Right atrium auricular region (tissue), 2 donors: ENCODE data around the gene DIP2B. TPM values are rescaled to one million over a fixed set of nuclear protein-coding genes. Genes with fewer than 3 reads are reported as not detected.
A peak's percentile ranks its signal among the peaks of the same experiment; 100 is the strongest.

Experiments
- DNase-seq: peaks from one replicate; pipeline ENCODE4 v3.0.0-alpha.2; 2019; ENCODE audit warnings: low spot score
- H3K27ac ChIP-seq, 2 donors: fragments of 200-600 bp; sonication (generic); 1 replicate in 1 of 2; 2 replicates in 1 of 2; pipeline ENCODE4 v1.5.1; 2016 to 2019
- H3K27me3 ChIP-seq, 2 donors: fragments of 200-600 bp; sonication (generic); one replicate each; pipeline versions ENCODE4 v1.5.1 to v1.6.0; 2017 to 2019
- H3K36me3 ChIP-seq: fragments of 200-600 bp; sonication (generic); one replicate; pipeline ENCODE4 v1.5.1; 2016
- H3K4me1 ChIP-seq, 2 donors: fragments of 200-600 bp; sonication (generic); one replicate each; pipeline versions ENCODE4 v1.5.1 to v1.6.0; 2017 to 2019
- H3K4me3 ChIP-seq, 2 donors: fragments of 200-600 bp; sonication (generic); 1 replicate in 1 of 2; 2 replicates in 1 of 2; pipeline ENCODE4 v1.5.1; 2017 to 2019; ENCODE audit warnings: mild to moderate bottlenecking in 1 of 2, moderate library complexity in 1 of 2
- H3K9me3 ChIP-seq, 2 donors: fragments of 200-600 bp; sonication (generic); one replicate each; pipeline ENCODE4 v1.5.1; 2019
- total RNA-seq, 2 donors: library from RNA; depleted of rRNA; stranded (reverse); fragments of >200 nt; gene quantifications; one replicate each; pipeline ENCODE4 v1.1.0, GENCODE V29; 2016
- TF ChIP-seq, protein P1 (sequence below), 2 donors: fragments of 200-600 bp; sonication (generic); IDR thresholded peaks; one replicate each; pipeline ENCODE4 v1.5.1; 2019; ENCODE audit warnings: antibody characterized with exemption in 2 of 2

DIP2B gene
- total RNA-seq, 2 donors from 2014 or later, result 11.6 to 15.2 TPM

DNA sequence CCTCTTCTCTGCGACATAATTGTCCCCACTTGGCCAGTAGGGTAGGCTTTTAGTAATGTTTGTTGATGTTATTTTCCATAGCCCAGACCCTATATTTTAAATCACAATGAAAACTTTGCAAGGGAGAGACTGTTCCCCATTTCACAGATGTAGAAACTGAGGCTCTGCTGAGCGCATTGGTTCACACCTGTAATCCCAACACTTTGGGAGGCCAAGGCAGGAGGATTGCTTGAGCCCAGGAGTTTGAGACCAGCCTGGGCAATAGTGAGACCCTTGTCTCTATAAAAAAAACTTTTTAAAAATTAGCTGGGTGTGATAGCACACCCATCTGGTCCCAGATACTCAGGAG is 114.8 kb downstream of the DIP2B start:
- Histone ChIP-seq H3K4me1 (peaks cover 0 to 35% of the 10 kb centered on the region in 2 donors), H3K36me3 (no peaks in the 10 kb centered on the region), H3K27ac (peak overlapping the region in 1 of 2 donors; percentile 13), H3K27me3 (no peaks in the 10 kb centered on the region), H3K4me3 (no peak overlapping the region), H3K9me3 (no peaks in the 10 kb centered on the region)
- TF ChIP-seq, protein P1, sequence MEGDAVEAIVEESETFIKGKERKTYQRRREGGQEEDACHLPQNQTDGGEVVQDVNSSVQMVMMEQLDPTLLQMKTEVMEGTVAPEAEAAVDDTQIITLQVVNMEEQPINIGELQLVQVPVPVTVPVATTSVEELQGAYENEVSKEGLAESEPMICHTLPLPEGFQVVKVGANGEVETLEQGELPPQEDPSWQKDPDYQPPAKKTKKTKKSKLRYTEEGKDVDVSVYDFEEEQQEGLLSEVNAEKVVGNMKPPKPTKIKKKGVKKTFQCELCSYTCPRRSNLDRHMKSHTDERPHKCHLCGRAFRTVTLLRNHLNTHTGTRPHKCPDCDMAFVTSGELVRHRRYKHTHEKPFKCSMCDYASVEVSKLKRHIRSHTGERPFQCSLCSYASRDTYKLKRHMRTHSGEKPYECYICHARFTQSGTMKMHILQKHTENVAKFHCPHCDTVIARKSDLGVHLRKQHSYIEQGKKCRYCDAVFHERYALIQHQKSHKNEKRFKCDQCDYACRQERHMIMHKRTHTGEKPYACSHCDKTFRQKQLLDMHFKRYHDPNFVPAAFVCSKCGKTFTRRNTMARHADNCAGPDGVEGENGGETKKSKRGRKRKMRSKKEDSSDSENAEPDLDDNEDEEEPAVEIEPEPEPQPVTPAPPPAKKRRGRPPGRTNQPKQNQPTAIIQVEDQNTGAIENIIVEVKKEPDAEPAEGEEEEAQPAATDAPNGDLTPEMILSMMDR (IDR thresholded peaks at IDR 0.05), result no peak
- no peak for DNase-seq

DNA sequence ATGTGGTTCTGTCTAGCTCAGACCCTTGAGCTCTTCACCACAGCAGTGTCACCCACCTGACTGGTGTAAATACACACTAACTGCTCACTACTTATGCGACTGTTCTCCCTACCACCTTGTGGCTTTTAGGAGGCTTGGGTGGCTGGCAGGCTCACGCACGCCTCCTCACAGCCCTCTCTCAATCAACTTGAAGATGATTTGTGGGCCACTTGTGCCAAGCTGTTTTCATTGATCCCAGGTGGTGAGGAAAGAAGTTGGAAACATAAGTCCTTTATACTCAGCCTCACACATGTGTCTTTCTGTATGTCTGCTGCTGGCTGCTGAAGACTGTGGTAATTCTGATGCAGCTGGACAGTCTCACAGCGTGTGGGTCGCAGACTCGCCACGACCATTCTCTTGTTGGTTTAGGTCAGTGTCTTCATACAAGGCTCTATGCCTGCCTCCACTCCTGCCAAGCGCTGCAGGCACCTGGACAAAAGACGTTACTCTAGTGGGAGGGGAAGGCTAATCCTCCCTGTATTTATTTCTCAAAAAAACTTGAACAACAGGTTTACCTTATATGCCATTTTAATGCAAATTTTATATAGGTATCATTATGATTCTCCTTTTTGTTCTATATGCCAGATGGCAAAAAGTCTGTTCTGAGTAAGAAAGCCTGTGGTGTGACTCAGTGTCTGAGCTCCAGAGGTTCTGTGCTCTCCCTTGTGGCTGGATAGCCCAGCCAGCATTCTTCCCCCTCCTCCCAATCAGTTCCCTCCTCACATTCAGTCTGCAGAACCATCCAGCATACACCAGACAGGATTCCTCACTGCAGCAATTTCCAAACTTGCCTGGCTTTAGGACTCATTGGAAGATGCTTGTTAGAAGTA is 115.6 kb downstream of the DIP2B start:
- no peaks in the 10 kb centered on the region for H3K9me3 ChIP-seq
- H3K4me3 ChIP-seq, result no peak overlapping the region
- H3K27ac ChIP-seq, result no peak overlapping the region
- H3K36me3 ChIP-seq, result no peaks in the 10 kb centered on the region
- no peak for DNase-seq
- peaks cover 0 to 31% of the 10 kb centered on the region in 2 donors for H3K4me1 ChIP-seq
- TF ChIP-seq, protein P1 (IDR thresholded peaks at IDR 0.05), result no peak
- no peaks in the 10 kb centered on the region for H3K27me3 ChIP-seq

DNA sequence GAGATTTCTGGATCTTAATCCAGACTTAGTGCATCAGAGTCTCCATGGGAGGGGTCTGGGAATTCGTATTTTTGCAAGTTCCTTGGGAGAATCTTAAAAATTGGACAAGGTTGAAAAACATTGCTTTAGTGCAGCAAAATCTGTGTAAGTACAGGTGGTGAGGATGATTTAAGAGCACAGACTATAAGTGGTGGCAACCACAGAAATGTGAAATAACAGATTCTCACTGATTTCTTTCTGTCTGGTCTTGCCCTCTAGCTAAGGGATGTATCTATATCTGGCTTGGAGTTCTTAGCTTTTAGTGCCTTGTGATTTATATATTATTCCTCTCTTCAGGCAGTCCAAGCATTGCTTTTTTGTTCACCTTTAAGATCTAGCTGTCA is 116.2 kb downstream of the DIP2B start:
- TF ChIP-seq, protein P1 (IDR thresholded peaks at IDR 0.05), result no peak
- Histone ChIP-seq H3K9me3 (no peaks in the 10 kb centered on the region), H3K27ac (no peak overlapping the region), H3K27me3 (no peaks in the 10 kb centered on the region), H3K4me1 (peaks cover 0 to 31% of the 10 kb centered on the region in 2 donors), H3K4me3 (no peak overlapping the region), H3K36me3 (no peaks in the 10 kb centered on the region)
- DNase-seq, result no peak

DNA sequence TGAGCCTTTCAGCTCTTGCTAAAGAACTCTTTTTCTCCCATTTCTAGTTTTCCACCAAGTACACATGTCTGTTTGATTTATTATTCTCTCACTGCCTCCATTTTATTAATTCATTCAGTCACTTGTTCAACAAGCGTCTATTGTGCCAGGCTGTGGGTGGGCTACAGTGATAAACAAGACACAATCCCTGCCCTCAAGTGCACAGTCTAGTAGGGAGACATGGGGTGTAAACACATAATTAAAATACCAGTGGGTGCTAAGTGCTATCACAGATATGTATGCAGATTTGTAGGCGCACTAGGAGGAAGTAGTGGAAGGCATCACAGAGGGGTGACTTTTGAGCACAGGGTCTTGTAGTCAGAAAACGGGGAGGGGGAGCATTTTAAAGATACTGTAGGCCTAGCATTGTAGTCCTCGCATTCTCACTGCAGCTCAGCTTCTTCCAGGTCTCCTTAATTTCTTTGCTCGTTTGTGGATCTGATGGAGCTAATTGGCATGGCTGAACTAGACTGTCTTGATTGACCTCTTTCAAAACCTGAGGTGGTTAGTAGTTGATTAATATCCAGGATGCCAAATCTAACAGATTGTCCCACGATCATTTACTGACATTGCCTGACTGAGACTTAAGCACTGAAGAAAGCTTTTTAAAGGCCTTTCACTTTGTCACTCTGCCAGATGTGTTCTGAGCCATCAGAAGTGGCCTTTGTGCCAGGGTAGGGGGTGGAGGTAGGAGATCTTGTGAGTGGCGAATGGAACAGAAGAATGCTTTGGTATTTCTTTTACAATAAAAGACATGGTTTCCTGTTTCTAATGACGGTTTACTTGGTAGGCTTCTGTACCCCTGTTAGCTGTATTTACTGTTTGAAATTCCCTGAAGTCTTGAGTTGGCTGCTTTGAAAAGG is 116.9 kb downstream of the DIP2B start:
- peaks cover under 1% of the 10 kb centered on the region for H3K36me3 ChIP-seq
- H3K4me3 ChIP-seq, result no peak overlapping the region
- H3K9me3 ChIP-seq, result no peaks in the 10 kb centered on the region
- no peak for DNase-seq
- H3K4me1 ChIP-seq, result peaks cover 0 to 31% of the 10 kb centered on the region in 2 donors
- no peaks in the 10 kb centered on the region for H3K27me3 ChIP-seq
- TF ChIP-seq, protein P1 (IDR thresholded peaks at IDR 0.05), result no peak
- H3K27ac ChIP-seq, result no peak overlapping the region

DNA sequence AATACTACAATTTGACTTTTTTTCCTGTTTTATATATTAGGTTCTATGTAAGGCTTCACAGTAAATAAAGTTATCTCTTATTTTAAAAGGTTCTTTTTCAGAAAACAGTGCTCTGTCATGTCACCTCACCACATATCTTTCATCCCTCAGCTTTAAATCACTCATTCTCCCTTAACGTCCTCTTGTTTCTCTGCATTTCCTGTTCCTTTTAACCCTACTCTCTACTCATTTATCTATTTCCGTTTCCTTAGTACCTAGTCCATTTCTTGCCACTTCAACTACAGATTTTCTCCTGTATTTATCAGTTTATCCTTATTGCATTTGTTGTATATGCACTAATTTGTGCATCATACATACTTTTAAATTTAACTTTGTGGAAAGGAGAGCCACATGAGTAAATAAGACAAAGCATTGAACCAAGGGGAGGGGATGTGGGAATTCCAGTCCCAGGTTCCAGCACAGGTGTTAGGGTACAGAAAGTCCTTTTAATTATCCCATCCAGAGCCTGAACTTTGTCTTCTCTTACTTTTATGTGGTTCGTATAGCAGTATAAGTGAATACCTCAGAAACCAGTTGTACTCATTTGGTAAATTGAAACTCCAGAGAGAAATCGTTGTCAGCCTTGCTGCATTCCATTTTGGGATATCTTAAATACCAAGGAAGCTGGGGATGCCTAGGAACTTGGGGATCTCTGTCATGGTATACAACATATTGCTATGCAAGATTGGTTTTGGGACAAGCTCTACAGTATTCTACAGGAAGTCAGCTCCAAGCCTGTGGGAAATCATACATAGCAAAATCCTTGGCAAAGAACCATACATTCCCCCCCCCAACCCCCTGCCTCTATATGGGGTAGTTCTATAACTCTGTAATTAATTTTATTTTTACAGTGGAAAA is 120.5 kb downstream of the DIP2B start:
- DNase-seq, result no peak

More for the DNA sequence above, 120.5 kb downstream of the DIP2B start:
- Histone ChIP-seq H3K9me3 (no peaks in the 10 kb centered on the region), H3K27ac (no peak overlapping the region), H3K36me3 (peaks cover 7% of the 10 kb centered on the region), H3K4me3 (no peak overlapping the region), H3K4me1 (peaks cover 0 to 23% of the 10 kb centered on the region in 2 donors), H3K27me3 (no peaks in the 10 kb centered on the region)
- TF ChIP-seq, protein P1 (IDR thresholded peaks at IDR 0.05), result no peak
